HG03439 (cell line): ENCODE results near the gene AFF3.

Experiments used
- ATAC-seq: cut with Tn5 transposase; IDR thresholded peaks from one replicate; pipeline ENCODE4 v1.9.1; 2021; ENCODE audit warnings: mild to moderate bottlenecking, moderate library complexity; ENCODE audit not compliant: unreplicated experiment

AFF3 gene

GRCh38 chr2:99725820-99726219 lies 416.6 kb downstream of the AFF3 start:
- ATAC-seq, result no peak

GRCh38 chr2:99722476-99722875 lies 419.9 kb downstream of the AFF3 start:
- ATAC-seq, result no peak

GRCh38 chr2:99719102-99719501 lies 423.3 kb downstream of the AFF3 start:
- ATAC-seq, result no peak

GRCh38 chr2:99715956-99716355 lies 426.4 kb downstream of the AFF3 start:
- no peak for ATAC-seq

- ATAC-seq, result no peak
These were observed 428.0 kb downstream of the AFF3 start for GRCh38 chr2:99714349-99714748.

GRCh38 chr2:99711144-99711543 lies 431.2 kb downstream of the AFF3 start:
- no peak for ATAC-seq

GRCh38 chr2:99710721-99711120 lies 431.7 kb downstream of the AFF3 start:
- ATAC-seq, result no peak

- ATAC-seq, result no peak
These were observed 433.2 kb downstream of the AFF3 start for GRCh38 chr2:99709229-99709628.

- ATAC-seq, result no peak
These were observed 434.2 kb downstream of the AFF3 start for GRCh38 chr2:99708231-99708630.

- no peak for ATAC-seq
These were observed 434.8 kb downstream of the AFF3 start for GRCh38 chr2:99707592-99707991.

- ATAC-seq, result no peak
These were observed 435.7 kb downstream of the AFF3 start for GRCh38 chr2:99706735-99707134.

GRCh38 chr2:99701503-99701902 lies 440.9 kb downstream of the AFF3 start:
- no peak for ATAC-seq

- ATAC-seq, result no peak
These were observed 441.6 kb downstream of the AFF3 start for GRCh38 chr2:99700482-99701398.

GRCh38 chr2:99698896-99699295 lies 443.5 kb downstream of the AFF3 start:
- ATAC-seq, result no peak

GRCh38 chr2:99697811-99698568 lies 444.4 kb downstream of the AFF3 start:
- ATAC-seq, result no peak

- no peak for ATAC-seq
These were observed 446.5 kb downstream of the AFF3 start for GRCh38 chr2:99695944-99696253.

GRCh38 chr2:99695130-99695943 lies 447.1 kb downstream of the AFF3 start:
- ATAC-seq, result no peak

GRCh38 chr2:99694331-99694730 lies 448.1 kb downstream of the AFF3 start:
- ATAC-seq, result no peak

- no peak for ATAC-seq
These were observed 449.6 kb downstream of the AFF3 start for GRCh38 chr2:99692785-99693184.

GRCh38 chr2:99691926-99692325 lies 450.5 kb downstream of the AFF3 start:
- no peak for ATAC-seq

- no peak for ATAC-seq
These were observed 453.1 kb downstream of the AFF3 start for GRCh38 chr2:99689145-99689742.
